8988T (cell line): Measurements from ENCODE around the gene KREMEN1.

Experiments used
- DNase-seq: peaks from one replicate; pipeline ENCODE4 v3.0.0; 2011

KREMEN1 gene

DNA sequence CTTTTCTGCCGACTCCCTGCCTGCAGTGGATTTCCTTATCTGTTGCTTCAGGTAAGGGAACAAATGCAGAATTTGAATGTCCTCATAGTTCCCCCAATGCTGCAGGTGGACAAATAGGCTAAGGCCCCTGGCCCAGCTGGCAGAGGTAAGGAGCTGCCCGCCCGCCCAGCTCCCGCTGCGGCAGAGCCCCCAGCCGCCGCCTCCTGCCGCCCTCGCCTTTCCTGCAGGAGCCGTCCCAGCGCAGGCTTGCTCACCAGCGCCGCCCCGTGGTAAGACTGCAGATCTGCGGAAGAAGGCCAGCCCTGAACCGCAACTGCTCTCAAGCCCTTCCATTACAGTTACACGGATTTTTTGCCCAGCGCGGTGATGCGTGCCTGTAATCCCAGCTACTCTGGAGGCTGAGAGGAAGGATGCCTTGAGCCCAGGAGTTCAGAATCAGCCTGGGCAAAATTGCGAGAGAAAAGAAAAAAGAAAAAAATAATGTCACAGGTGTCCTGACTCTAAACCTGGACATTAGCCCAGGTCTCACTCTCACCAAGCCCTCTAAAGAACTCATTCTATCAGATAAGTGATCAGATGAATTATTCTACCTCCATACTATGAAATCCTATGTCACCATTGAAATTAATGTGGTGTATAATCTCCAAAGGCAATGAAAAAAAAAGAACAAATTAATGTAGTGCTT is 81.7 kb downstream of the KREMEN1 start:
- DNase-seq, result peak; percentile 44

GRCh38 chr22:29155966-29156365 is 83.1 kb downstream of the KREMEN1 start:
- DNase-seq, result no peak

DNA sequence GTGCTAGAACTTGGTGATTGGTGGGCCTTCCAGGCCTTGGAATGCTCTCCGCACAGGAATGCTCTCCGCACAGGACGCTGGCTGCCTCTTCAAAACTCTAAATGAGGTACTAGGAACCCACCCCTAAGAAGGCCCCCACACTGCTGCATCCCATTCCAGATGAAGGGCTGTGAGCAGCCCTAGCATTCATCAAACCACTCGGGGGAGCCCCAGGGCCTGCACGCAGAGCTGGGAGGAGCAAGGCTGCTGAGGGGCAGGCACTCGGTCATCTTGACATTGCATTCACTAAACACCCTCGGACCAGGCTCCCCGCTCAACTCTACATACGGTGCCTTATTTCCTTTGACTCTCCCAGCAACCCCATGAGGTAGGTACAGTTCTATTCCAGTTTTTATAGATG is 83.7 kb downstream of the KREMEN1 start:
- peak; percentile 31 for DNase-seq

GRCh38 chr22:29157759-29158535 is 85.1 kb downstream of the KREMEN1 start:
- no peak for DNase-seq

GRCh38 chr22:29158546-29158945 is 85.7 kb downstream of the KREMEN1 start:
- DNase-seq, result no peak

GRCh38 chr22:29163808-29164207 is 91.0 kb downstream of the KREMEN1 start:
- no peak for DNase-seq

DNA sequence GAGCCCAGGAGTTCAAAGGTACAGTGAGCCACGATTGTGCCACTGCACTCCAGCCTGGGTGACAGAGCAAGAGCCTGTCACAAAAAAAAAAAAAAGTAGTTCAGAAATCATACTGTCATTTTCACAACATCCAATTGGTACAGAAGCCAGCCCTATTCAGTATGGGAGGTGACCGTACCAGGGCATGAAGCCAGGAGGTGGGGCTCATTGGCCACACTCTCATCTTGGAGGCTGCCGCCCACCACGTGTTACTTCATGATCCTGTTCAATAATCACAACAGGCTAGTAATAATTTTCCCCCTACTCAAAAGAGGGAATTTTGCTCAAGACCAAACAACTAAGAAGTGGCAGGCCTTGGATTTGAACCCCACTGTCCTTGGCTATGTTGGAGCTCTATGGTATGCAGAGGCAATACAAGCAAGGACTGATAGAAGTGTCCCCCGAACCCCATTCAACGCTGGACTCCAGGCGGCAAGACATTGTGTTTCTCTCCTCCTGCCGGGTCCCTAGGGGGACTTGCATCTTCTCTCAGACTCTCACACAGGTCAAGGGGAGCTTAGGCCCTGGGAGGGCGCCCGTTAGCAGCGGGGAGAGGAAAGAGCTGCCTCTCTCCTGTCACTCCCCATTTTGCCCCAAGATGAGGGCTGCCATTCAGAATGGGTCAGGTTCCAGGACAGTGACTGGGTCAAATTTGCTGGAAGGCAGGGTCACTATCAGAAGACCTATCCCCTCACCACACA is 92.7 kb downstream of the KREMEN1 start:
- no peak for DNase-seq

GRCh38 chr22:29166180-29166579 is 93.3 kb downstream of the KREMEN1 start:
- DNase-seq, result no peak

DNA sequence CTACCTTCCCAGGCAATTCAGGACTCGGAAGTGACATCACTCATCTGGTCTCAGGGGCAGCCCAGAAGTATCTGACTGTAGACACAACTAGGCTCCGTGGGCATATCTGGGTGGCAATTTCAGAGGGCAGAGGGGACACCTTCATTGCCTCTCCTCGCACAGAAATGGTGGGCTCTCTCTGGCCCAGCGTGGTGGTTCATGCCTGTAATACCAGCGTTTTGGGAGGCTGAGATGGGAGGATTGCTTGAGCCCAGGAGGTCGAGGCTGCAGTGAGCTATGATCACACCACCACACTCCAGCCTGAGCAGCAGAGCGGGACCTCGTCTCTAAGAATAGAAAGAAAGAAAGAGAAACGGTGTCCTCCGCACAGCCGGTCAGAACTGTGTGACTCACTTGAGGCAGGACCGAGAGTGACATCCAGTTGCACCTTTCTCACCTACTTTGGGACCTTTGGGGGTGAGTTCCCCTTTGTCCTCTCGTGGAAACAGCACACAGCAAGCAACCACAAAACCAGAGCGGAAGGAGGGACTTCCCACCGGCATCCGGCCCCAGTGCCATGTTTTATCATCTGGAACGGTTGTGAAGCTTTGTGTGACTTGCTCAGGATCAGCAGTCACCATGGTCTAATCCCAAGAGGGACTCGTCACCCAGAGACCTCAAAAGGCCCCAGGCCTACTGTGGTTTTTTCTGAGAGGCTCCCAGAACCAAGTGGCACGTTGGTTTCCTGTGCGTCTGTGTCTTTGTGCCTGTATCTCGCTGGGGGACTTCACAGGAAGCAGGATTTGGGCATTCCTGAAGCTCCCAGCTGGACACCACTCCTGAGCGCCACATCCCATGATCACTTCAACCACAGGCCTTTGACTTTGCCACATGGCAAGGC is 94.4 kb downstream of the KREMEN1 start:
- DNase-seq, result no peak

DNA sequence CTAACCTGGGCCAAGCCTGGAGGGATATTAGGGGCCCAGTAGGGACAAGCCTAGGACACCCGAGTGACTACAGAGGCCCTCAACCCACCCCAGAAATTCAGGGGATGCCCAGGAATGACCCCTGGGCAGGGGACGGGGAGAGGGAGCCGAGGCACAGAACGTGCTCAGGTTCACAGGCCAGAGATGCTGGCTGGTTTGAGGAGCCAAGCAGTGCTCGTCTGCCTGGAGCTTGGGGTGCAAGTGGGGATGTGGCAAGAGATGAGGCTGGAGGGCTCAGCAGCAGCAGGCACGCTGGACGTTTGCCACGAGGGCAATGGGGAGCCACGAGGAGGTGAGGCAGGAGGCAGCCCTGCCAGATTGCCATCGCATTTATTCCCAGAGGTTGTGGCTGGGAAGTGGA is 98.9 kb downstream of the KREMEN1 start:
- DNase-seq, result no peak

- no peak for DNase-seq
These were observed 99.4 kb downstream of the KREMEN1 start for GRCh38 chr22:29172216-29172615.

DNA sequence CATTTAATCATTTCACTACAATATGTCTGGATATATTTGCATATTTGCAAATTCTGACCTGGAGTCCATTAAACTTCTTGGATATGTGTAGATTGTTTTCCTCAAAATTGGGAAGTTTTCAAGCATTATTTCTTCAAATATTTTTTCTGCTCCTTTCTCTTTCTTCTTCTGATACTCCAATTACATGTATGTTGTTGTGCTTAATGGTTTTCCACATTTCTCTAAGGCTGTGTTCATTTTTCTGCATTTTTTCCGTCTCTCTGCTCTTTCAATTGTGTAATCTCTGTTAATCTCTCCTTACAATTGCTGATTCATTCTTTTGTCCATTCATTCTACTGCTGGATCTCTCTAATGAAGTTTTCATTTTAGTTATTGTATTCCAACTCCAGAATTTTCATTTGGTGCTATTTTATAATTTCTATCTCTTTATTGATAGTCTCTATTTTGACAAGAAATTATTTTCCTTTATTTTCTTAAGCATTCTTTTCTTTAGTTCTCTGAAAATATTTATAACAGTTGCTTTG is 102.5 kb downstream of the KREMEN1 start:
- no peak for DNase-seq

GRCh38 chr22:29183971-29184848 is 111.4 kb downstream of the KREMEN1 start:
- DNase-seq, result no peak

- DNase-seq, result no peak
These were observed 112.1 kb downstream of the KREMEN1 start for GRCh38 chr22:29184849-29185490.

DNA sequence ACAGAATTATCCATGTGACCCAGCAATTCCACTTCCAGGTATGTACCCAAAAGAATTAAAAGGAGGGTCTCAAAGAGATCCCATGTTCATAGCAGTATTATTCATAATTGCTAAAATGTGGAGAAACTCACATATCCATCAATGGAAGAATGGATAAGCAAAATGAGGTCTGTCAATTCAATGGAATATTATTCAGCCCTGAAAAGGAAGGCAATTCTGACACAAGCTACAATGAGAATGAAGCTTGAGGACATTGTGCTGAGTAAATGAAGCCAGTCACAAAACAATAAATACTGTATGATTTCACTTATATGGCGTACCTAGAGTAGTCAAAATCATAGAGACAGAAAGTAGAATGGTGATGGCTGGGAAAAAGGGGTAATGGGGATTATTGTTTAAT is 113.5 kb downstream of the KREMEN1 start:
- no peak for DNase-seq

DNA sequence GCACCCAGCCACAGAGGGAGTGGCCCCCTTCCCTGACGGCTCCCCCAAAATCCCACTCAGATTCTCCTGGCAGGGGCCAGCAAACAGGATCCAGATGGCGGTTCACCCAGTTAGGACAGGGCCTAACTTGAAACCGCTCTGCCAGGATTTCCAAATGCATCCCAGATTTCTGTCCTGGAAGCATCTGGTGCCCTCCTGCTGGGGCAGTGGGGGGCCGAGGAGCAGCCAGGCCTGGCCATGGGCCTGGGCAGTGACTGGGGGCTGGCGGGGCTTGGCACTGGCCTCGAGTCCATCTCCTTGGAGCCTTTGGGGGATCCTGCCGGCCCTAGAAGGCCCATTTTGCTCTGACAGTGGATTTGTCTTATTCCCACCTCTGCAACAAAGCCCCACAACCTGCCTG is 115.0 kb downstream of the KREMEN1 start:
- no peak for DNase-seq

DNA sequence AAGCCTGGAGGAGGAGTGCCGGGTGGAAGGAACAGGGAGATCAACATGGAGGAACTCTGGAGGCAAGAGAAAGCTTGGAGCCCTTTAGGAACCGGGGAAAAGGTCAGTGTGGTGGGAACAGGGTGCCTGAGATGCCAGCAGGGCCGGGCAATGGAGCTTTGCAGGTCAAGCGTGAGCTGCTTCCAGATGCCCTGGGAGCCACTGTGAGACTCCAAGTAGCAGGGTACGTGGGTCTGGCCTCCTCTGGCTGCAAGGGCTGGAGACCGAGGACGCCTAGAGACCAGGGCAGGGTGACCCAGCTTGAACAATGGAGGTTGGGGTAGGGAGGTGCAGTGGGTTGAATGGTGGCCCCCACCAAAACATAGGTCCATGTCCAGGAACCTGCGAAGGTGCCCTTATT is 117.2 kb downstream of the KREMEN1 start:
- DNase-seq, result no peak

GRCh38 chr22:29190918-29191317 is 118.1 kb downstream of the KREMEN1 start:
- no peak for DNase-seq

GRCh38 chr22:29193021-29193420 is 120.2 kb downstream of the KREMEN1 start:
- no peak for DNase-seq

DNA sequence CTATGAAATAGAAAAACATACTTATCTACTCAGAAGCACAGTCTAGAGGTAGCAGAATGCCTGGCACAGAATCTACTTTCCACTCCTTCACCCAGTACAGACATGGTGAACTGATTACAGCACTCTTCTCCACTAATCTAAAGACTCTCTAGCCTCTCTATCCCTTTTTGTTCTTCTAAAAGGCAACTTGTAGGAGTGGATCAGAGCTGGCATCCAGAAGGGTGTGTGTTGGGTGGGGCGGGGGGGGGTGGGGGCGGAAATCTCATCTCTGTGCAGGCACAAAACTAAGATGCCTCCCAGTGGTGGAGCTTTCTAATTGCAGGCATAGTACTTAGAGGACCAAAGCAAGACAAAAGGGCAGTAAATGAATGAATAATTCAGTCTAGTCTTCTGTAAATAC is 121.3 kb downstream of the KREMEN1 start:
- no peak for DNase-seq
